ENCODE measurements around the gene ST3GAL5.

Gene ST3GAL5

DNA sequence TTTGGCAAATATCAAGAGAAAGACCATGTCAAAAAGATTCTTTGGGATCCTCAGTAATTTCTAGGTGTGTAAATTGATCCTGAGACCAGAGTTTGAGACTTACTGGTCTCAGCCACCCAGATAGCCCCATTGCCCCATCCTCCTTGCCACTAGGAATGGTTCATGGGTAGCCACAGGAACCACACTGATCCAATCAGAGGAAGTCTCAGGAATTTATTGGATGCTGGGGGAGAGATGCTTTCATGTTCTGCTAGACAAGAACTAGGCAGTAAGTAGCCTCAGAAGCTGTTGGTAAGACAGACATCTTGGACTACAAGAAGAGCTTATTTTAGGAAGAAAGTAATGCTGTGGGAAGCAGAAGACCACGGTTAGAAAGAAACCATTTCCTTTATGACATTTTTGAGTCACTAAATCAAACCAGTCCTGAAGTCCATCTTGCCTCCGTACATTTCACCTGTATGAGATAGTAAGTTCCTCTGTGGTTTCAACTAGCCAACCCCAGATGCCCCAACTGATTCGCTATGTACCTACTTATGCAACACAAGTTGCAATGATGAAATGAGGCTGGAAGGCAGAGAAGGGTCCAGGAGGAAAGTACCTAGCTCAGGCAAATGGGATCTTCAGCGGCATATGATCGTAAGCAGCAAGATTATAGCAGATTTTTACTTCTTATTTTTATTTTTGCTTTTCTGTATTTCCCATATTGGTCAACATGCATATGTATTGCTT, 3.6 kb upstream of the ST3GAL5 start:
- no peak overlapping the region for H3K4me3 ChIP-seq (ENCODE audit: low read depth, low read length)
- TF ChIP-seq, protein P1, sequence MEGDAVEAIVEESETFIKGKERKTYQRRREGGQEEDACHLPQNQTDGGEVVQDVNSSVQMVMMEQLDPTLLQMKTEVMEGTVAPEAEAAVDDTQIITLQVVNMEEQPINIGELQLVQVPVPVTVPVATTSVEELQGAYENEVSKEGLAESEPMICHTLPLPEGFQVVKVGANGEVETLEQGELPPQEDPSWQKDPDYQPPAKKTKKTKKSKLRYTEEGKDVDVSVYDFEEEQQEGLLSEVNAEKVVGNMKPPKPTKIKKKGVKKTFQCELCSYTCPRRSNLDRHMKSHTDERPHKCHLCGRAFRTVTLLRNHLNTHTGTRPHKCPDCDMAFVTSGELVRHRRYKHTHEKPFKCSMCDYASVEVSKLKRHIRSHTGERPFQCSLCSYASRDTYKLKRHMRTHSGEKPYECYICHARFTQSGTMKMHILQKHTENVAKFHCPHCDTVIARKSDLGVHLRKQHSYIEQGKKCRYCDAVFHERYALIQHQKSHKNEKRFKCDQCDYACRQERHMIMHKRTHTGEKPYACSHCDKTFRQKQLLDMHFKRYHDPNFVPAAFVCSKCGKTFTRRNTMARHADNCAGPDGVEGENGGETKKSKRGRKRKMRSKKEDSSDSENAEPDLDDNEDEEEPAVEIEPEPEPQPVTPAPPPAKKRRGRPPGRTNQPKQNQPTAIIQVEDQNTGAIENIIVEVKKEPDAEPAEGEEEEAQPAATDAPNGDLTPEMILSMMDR (IDR thresholded peaks at IDR 0.05; ENCODE audit: insufficient read depth, low read depth, low read length, missing control alignments): no peak
- DNase-seq (ENCODE audit: low read depth): no peak

DNA sequence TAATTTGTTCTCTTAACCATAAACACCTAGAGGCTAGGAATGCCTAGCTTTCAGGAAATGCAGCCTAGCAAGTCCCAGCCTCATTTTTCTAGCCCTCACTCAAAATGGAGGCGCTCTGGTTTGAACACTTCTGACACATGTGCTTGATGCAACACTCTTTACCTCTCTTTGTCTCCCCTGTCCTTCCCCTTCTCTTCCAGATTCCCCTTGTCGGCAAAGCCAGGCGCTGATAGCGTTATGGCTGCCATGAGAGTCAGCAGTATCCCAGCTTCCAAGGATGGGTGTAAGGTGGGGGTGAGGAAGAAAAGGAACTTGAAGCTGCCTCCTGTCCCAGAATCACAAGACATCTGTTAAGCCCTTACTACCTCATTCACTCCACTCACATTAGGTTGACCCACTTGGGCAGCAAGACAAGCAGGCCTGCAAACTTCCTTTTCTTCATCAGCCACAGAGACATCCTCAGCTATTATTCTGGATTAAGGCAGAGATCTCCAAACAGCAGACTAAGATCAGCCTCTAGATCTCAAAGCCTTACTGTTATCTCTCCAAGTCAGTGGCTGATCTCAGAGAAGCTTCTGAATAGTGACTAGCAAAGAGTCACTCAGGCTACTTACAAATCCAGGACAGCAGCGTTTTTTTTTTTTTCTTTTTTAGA, 1.9 kb upstream of the ST3GAL5 start:
- DNase-seq (ENCODE audit: low read depth): no peak
- H3K4me3 ChIP-seq (ENCODE audit: low read depth, low read length): no peak overlapping the region
- TF ChIP-seq, protein P1 (IDR thresholded peaks at IDR 0.05; ENCODE audit: insufficient read depth, low read depth, low read length, missing control alignments): no peak

DNA sequence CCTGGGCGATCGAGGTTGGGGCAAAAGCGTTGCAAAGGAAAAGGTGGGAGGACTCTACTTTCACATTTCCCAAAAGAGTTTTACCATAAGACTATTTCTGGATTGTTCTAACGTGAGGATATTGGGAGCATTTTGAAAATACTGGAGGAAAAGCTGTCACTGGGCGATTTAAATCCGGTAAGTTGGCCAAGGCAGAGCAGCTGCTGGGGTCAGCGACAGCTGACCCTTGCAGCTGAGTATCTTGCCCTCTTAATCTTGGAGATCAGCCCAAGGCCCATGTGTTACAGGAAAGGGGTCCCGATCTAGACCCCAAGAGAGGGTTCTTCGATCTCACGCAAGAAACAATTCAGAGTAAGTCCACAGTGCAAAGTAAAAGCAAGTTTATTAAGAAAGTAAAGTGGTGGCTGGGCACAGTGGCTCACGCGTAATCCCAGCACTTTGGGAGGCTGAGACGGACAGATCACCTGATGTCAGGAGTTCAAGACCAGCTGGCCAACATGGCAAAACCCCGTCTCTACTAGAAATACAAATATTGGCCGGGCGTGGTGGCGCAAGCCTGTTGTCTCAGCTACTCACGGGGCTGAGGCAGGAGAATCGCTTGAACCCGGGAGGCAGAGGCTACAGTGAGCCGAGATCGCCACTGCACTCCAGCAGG, 964 bp upstream of the ST3GAL5 start:
- peak overlapping the region; percentile 82 for H3K4me3 ChIP-seq (ENCODE audit: low read depth, low read length)
- TF ChIP-seq, protein P1 (IDR thresholded peaks at IDR 0.05; ENCODE audit: insufficient read depth, low read depth, low read length, missing control alignments): no peak
- no peak for DNase-seq (ENCODE audit: low read depth)

- DNase-seq (ENCODE audit: low read depth): peak; percentile 35
- TF ChIP-seq, protein P1 (IDR thresholded peaks at IDR 0.05; ENCODE audit: insufficient read depth, low read depth, low read length, missing control alignments): no peak
These were observed 638 bp downstream of the ST3GAL5 start for GRCh38 chr2:85888020-85888683.

DNA sequence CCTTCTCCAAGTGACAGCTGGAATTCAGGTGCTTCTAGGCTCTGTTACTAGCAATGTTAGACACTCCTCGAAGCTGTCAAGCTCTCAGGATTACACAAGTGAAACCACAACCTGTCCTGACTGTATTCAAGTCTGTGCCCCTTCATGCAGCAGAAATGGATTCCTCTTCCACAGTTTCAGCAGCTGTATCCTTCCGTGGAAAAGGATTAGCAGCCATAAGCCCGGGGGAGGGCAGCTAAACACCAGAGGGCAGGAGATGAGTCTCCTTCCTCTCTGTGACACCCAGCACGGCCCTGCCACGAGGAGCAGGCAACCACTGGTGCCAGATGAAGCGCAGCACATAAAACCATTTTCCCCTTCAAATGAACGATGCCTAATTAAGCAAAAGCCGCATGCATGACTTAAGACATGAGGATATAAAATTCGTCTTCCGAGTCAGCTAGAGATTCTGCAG, 1.2 kb downstream of the ST3GAL5 start:
- TF ChIP-seq, protein P1 (IDR thresholded peaks at IDR 0.05; ENCODE audit: insufficient read depth, low read depth, low read length, missing control alignments): peak; percentile 7
- peak; percentile 29 for DNase-seq (ENCODE audit: low read depth)
- H3K4me3 ChIP-seq (ENCODE audit: low read depth, low read length): peak overlapping the region; percentile 82

More at GRCh38 chr2:85888020-85888683, 638 bp downstream of the ST3GAL5 start:
- H3K4me3 ChIP-seq (ENCODE audit: low read depth, low read length): peak overlapping the region; percentile 82

GRCh38 chr2:85886590-85886989, 2.2 kb downstream of the ST3GAL5 start:
- no peak overlapping the region for H3K4me3 ChIP-seq (ENCODE audit: low read depth, low read length)
- DNase-seq (ENCODE audit: low read depth): no peak
- TF ChIP-seq, protein P1 (IDR thresholded peaks at IDR 0.05; ENCODE audit: insufficient read depth, low read depth, low read length, missing control alignments): no peak

Data from GM12865 (cell line).